Measurements from ENCODE around the gene CLIP2.

DNA sequence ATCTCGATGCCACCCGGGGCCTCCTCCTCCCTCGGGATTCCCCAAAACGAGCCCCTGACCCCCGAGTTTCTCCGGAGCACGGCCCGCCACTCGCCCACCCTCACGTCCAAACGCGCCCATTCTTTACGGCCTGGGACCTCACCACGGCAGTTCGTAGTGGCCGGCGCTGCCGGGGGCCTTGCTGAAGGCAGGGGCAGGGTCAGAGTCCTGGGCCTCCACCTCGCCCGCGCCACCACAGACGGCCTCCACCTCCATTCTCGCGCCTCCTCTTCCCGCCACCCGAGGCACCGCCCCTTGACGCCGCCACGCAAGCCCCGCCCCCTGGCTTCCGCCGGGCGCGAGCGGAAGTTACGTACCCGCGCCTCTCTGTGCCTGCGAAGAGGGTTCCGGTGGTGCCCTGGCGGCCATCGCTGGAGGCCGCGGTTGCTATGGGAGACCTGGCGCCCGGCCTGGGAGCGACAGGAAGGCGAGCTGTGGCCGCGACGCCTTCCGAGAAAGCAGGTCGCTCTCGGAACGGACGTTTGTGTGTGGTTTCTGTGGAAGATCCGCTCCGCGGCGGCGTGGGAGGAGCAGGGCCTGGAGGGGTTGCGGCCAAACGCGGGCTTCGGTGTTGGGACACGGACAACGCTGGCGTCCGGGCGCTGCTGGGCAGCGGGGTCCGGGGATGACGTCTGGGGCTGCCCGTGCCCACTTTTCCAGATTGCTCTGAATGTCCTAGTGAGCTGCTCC is 34.9 kb upstream of the CLIP2 start, which contains the start of gene RFC2:
- no peak for TF ChIP-seq CTCF (conservative IDR thresholded peaks at IDR 0.05; ENCODE audit: low read length)
- TF ChIP-seq EZH2phosphoT487 (IDR thresholded peaks at IDR 0.05; ENCODE audit: borderline replicate concordance, low read depth, low read length): no peak

All from OCI-LY7 (cell line).